Right ventricle myocardium inferior (tissue), 1 donor: ENCODE measurements around the gene QPRT. TPM values are rescaled to one million over a fixed set of nuclear protein-coding genes. Genes with fewer than 3 reads are reported as not detected.
A peak's percentile ranks its signal among the peaks of the same experiment; 100 is the strongest.
"Not testable (repeated sequence)": the region's sequence is repeated elsewhere in the genome, so short reads cannot be mapped to it uniquely, and the experiment has no call there.

Experiments used
- ATAC-seq: fragments of 200-7000 bp; cut with Tn5 transposase; one replicate; pipeline ENCODE4 v1.9.1; 2020; ENCODE audit warnings: mild to moderate bottlenecking, moderate library complexity
- DNase-seq: peaks from one replicate; pipeline ENCODE4 v3.0.0; 2021; ENCODE audit errors: missing footprints
- intact Hi-C: fragments of 100-400 bp; cut with DNase I; formaldehyde crosslinking; loops from one replicate; pipeline ENCODE4 v1.11.0; 2022
- long read RNA-seq: library from polyadenylated mRNA; unstranded; transcript quantifications from one replicate; pipeline ENCODE4 v2.0.0, GENCODE V29; 2021
- total RNA-seq: library from RNA; stranded (reverse); fragmentation: NEBNext Ultra II Directional; extraction: Animal tissue kit (Norgen Biotek cat#: 25700); gene quantifications from one replicate; pipeline ENCODE4 v1.2.1, GENCODE V29; 2021
- donor health status: DM: no; HTN: yes; CAD: no; lungs with severe emphysema.

QPRT gene
- total RNA-seq, result 29.2 TPM
- long read RNA-seq, transcript QPRT-202 (4 exons, 2,343 nt), result major isoform, 21 of 26 reads
- long read RNA-seq, partial matches to known transcripts, result 0 of 26 reads
- long read RNA-seq, other reads (novel, unspliced or antisense), result 5 of 26 reads

DNA sequence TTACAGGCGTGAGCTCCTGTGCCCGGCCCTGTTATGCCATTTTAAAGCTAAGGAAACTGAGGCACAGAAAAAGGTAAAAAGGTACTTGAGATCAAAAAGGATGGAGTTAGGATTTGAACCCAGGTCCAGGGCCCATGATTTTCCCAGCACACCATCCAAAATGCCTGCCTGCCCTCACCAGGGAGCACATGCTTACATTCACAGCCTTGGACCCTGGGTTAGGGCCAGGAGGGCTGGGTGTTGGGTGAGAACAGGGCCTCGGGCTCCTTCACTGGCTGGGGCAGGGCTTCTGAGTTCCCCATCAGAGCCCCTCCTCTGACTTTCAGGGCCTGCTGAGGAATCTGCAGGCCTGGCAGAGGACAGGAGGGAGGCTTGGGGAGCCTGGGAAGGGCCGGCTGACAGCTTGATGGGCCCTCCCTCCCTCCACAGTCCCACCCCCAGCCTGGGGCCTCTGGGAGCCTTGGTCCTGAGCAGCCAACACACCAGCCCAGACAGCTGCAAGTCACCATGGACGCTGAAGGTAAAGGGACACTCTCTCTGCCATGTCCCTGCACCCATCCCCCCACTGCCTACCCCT is at the start of gene QPRT:
QPRT (plus strand) TSS at position 490 of the 577 bp plus-strand sequence; CDS start at position 508, 18 bp downstream.
- ATAC-seq (peak; percentile 87), DNase-seq (peak; percentile 68)
- intact Hi-C loops, result no loop called here

DNA sequence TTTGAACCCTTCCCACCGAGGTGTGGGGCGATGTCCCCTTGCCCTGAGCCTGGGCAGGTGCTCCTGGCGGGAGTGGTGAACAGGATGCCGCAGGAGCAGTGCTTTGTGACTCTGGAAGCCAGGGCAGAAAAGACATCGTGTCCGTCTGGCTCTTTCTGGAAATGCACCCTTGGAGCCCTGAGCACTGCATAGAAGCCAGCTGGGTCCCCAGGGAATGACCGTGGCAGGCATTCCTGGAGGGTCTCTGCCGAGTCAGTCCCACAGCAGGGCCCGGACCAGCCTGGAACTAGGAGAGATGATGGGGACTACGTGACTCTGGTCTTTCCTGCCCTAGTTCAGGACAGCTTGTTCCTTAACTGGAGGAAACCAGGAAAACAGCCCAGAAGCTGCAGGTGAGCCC is 49.7 kb upstream of the QPRT start:
- DNase-seq, ATAC-seq, intact Hi-C loops: not testable (repeated sequence)

DNA sequence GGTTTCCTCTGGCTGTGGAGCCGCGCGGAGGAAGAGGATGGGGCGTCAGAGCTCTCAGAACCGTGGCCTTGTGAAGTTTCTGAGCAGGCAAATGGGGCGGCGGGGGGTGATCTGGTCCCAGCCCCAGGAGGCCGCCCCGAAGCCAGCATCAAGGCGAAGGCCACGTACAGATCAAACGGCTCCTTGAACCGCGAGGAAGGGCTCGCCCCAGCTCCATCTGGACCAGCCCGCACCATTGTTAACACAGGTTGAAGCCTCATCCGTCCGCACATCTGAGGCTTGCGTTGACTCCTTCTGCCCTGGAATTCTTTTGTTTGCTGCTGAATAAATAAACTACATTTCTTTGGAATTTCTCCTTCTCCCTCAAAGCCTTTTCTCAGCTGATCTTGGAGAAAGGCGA is 47.3 kb upstream of the QPRT start:
- intact Hi-C loops, ATAC-seq, DNase-seq: not testable (repeated sequence)

DNA sequence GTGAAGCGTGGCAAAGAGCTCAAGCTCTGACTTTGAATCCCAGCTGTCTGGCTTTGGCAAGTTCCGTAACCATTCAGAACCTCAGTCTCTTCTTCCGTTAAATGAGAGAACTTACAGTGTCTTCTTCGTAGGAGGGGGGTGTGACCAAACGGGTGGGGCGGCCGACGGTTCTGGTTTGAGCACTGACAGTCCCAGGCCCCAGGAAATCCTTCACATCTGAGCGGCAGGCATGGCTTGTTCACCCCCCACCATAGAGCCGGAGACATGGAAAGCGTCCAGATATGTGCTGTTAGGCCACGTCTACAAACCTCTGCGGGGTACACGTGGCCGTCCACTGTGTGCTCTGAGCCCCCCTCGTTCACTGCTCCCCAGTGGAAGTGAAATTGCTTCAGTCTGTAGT is 43.1 kb upstream of the QPRT start:
- intact Hi-C loops, DNase-seq, ATAC-seq: not testable (repeated sequence)

DNA sequence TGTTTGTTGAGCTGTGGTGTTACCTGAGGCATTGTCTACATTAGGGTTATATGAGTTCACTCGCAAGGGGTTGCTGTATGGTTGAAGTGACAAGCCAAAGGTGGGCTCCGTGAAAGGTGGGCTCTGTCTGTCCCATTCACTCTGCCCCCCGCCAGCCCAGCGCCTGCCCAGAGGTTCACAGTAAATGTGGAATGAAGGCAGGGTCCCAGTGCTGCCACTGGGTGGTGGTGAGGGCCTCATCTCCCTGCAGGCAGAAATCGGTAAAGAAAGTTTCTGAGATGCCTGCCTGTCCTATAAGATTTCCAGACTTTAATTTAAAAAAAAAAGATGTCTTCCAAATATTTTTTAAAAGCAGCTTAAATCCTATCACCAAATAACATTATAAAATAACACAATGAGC is 42.6 kb upstream of the QPRT start:
- intact Hi-C loops, ATAC-seq, DNase-seq: not testable (repeated sequence)

DNA sequence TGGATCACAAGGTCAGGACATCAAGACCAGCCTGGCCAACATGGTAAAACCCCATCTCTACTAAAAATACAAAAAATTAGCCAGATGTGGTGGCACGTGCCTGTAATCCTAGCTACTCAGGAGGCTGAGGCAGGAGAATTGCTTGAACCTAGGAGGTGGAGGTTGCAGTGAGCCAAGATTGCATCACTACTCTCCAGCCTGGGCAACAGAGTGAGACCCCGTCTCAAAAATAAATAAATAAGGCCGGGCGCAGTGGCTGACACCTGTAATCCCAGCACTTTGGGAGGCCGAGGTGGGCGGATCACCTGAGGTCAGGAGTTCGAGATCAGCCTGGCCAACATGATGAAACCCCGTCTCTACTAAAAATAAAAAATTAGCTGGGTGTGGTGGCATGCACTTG is 40.2 kb upstream of the QPRT start:
- DNase-seq, intact Hi-C loops: not testable (repeated sequence)

DNA sequence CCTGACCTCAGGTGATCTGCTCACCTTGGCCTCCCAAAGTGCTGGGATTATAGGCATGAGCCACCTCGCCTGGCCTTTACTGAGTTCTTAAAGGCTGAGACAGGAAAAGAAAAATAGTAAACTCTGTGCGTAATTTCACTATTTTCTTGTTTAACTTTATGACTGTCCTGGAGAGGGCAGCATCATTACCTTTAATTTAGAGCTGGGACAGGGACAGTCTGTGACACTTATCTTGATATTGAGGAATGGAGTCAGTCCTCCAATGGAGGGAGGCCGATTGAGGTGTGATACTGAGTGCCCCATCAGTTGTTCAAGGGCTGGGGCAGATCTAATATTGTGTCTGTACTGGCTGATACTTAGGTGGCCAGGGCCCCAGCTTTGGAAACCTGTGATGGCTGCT is 37.4 kb upstream of the QPRT start:
- DNase-seq, result no peak
- ATAC-seq, result no peak
- intact Hi-C loops, result no loop called here

More for the DNA sequence above, 40.2 kb upstream of the QPRT start:
- ATAC-seq, result not testable (repeated sequence)

DNA sequence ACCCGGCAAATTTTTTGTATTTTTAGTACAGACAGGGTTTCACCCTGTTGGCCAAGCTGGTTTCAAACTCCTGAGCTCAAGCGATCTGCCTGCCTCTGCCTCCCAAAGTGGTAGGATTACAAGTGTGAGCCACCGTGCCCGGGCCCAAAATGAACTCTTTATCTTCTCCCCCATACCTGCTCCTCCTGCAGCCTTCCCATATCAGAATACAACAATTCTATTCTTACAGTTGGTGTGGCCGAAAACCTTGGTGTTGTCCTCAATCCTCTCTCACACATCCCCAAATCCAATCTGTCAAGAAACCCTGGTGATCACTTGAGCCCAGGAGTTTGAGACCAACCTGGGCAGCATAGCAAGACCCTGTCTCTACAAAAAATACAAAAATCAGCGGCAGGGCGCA is 35.4 kb upstream of the QPRT start:
- DNase-seq, result no peak
- intact Hi-C loops, result no loop called here
- no peak for ATAC-seq

DNA sequence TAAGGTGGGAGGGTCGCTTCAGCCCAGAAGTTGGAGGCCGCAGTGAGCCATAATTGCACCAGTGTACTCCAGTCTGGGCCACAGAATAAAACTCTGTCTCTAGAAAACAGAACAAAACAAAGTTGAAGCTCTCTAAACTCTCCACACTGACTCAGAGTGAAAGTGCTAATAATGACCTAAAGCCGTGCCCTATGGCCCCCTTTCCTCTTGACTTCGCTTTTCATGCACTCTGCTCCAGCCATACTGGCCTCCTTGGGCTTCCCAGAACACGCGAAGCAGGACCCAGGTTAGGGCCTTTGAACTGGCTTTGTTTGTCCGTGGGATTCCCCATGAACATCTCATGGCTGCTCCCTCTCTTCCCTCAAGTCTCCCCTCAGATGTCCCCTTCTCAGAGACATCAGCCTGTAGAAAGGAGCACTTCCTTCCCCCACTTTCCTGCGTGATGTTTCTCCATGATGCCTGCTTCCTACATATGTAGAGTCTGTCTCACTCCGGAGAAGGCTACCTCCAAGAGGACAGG is 34.6 kb upstream of the QPRT start:
- DNase-seq, result no peak
- intact Hi-C loops, result no loop called here
- ATAC-seq, result no peak

DNA sequence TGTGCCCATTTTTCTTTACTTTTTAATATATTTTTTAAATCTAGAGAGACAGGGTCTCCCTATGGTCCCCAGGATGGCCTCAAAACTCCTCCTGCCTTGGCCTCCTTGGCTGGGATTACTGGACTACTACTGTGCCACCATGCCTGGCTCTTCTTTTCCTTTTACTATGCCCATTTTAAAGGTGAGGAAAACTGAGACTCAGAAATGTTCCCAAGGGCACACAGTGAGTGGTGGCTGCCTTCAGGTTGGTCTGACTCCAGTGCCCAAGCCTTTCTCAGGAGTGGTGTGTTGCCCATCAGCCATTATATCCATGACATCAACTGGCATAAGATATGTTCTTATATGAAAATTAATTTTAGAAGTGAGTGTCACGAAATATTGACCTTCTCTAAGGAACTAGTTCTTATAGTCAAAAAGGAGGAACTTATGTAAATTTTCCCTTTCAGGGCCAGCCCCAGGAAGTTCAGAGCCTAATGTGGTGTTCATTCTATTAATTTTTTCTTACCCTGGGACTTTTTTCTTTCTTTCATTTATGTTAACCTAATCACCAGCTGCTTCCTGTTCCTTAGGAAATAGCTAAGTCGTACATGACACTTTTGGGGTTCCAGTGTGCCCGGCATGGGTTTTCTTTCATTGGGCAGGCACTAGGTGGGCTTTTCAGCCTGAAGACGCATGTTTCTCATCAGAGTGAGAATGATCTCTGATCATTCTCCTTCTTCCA is 33.8 kb upstream of the QPRT start:
- DNase-seq (no peak), ATAC-seq (no peak)
- intact Hi-C loops, result no loop called here

DNA sequence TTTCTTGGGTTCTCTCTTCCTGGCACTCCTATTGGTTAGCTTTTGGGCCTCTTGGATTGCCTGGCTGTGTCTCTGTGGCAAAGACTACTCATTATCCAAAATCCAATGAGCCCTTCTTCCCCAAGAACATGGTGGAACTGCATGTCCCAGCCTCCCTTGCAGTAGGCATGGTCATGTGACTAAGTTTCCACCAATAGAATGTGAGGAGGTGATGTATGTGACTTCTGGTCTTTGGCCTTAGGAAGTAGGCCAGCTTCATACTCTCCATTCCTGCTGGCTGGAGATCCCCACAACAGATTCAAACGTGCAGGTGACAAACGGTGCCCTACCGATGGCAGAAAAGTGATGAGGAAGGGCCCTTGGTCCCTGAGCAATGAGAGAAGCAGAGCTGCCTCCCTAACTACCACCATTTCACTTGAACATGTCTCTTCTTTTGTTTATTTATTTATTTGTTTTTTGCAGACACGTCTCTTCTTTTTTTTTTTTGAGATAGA is 33.2 kb upstream of the QPRT start:
- no peak for ATAC-seq
- DNase-seq, result no peak
- intact Hi-C loops, result no loop called here

DNA sequence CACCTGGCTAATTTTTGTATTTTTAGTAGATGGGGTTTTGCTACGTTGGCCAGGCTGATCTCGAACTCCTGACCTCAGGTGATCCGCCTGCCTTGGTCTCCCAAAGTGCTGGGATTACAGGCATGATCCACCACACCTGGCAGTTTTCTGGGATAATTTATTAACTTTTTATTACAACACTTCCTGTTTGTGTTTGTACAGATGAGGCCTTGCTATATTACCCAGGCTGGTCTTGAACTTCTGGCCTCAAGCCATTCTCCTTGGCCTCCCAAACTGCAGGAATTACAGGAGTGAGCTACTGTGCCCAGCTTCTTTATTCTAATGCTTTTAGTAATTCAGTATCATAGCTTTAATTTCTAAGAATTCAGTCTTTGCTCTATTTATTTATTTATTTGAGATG is 32.0 kb upstream of the QPRT start:
- no peak for DNase-seq
- intact Hi-C loops, result no loop called here
- ATAC-seq, result no peak

DNA sequence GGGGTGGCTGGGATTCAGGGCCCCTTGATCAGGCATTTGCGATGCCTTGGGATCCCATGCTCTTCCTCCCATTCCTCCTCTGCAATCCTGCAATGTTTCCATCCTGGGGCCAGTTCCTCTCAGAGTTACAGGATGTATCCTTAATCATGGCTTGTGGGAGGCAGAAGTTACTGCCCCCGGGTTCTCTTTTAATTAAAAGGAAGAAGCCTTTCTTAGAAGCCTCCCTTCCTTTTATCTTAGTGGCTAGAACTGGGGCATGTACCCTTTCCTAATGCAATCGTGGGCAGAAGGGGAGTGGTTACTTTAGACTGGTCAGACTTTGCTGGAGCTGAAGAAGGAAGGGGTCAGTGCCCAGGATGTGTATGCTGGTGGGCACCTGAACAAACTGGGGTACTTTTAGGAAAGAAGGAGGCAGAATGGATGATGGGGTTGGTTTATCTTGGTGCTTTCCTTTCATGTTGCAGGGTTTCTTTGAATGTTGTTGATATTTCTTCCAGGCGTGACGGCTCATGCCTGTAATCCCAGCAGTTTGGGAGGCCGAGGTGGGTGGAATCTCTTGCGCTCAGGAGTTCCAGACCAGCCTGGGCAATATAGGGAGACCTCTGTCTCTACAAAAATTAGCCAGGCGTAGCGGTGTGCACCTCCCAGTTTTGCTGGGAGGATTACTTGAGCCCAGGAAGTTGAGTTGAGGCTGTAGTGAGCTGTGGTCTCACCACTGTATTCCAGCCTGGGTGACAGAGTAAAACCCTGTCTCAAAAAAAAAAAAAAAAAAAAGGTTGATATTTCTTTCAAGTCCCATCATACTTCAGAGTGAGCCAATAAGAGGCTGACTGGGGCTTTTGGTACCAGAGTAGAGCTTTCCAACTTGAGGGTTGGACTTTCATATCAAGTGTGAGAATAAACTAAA is 29.1 kb upstream of the QPRT start:
- intact Hi-C loops, result no loop called here
- no peak for DNase-seq
- no peak for ATAC-seq

DNA sequence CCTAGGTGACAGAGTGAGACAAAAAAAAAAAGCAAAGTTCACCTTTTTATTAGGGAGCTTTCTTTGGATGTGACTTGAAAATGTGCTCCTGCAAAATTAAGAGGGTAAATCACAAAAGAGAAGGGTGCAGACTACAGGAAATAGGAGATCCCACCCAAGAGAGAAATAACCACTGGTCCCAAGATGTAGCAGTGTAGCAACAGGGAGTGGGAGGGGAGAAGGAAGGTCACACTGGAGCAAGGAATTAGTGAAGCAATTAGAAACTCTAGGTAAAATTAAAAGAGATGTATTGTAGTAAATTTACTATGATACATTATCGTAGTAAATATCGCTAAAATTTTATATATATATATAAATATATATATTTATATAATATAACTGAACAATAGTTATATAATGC is 28.2 kb upstream of the QPRT start:
- intact Hi-C loops, result no loop called here
- no peak for DNase-seq
- no peak for ATAC-seq

DNA sequence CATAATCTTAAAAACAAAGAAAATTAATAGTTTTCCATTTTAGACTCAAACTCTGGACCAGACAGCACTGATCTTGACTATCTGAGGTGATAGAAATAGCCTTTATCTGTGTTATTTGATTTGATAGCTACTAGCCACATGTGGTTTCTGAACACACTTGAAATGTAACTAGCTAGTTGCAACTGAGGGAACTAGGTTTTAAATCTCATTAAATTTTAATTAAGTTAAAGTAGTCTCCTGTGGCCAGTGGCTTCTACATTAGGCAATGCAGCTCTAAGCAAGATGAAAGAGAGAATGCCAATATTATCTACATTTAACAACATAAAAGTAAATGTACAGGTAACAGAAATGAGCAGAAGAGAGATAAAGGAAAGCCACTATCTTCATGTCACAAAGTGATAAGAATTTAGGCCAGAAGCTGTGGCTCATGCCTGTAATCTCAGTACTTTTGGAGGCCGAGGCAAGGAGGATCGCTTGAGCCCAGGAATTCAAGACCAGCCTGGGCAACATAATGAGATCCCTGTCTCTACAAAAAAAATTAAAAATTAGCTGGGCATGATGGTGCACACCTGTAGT is 27.1 kb upstream of the QPRT start:
- intact Hi-C loops, result no loop called here
- no peak for DNase-seq
- ATAC-seq, result no peak

DNA sequence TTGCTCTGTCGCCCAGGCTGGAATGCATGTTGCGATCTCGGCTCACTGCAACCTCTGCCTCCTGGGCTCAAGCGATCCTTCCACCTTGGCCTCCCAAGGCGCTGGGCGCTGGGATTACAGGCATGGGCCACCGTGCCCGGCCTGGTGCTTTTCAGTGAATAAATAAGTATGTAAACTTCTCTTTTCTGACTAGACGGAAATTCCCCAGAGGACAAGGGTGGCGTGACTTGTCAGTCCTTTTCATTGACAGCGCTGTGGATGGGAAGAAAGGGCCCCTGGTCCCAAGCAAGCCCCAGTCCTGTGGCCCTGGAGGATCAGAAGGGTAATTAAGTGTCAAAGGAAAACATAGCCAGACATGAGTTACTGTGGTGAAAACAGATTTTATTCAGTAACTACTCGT is 25.5 kb upstream of the QPRT start:
- DNase-seq, result peak; percentile 75
- ATAC-seq, result no peak
- intact Hi-C loops, result no loop called here

DNA sequence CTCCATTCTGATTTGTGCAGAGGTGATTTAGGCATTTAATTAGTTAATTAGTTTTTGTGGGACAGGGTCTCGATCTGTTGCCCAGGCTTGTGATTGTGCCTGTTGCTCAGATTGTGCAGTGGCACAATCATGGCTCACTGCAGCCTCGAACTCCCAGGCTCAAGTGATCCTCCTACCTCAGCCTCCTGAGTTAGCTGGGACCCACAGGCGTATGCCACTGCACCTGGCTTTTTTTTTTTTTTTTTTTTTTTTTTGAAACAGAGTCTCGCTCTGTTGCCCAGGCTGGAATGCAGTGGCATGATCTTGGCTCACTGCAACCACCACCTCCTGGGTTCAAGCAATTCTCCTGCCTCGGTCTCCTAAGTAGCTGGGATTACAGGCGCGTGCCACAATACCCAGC is 25.1 kb upstream of the QPRT start:
- ATAC-seq, intact Hi-C loops, DNase-seq: not testable (repeated sequence)

DNA sequence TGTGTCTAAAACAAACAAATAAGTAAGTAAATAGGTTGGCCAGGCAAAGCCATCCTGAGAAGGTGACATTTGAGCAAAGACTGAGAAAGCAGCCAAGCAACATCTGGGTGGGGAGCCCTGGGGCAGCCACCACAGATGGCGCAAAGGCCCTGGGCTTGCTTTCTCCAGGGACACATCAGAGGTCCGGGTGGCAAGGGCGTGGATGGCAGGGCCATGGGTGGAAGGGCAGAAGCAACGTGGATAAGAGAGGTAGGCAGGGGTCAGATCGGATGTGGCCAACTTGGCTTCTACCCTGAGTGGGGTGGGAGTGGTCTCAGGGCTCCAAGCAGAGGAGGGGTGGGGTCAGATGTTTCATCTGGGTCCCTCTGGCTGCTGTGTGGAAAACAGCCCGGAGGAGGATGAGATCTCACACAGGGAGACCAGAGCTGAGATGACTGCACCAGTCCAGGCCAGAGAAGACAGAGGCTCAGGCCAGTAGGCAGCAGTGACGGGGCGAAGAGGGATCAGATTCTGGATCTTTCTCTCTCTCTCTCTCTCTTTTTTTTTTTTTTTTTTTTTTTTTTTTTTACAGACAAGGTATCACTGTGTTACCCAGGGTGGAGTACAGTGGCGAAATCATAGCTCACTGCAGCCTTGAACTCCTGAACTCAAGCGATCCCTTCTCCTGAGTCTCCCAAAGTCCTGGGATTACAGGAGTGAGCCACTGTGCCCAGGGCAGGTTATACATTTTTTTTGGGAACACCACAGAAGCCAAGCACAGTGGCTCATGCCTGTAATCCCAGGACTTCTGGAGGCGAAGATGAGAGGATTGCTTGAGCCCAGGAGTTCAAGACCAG is 22.1 kb upstream of the QPRT start:
- no peak for DNase-seq
- ATAC-seq, result no peak

More for the DNA sequence above, 22.1 kb upstream of the QPRT start:
- intact Hi-C loops, result no loop called here
